HCT116 (cell line): ENCODE data around the gene DPP6. TPM values are rescaled to one million over a fixed set of nuclear protein-coding genes. Genes with fewer than 3 reads are reported as not detected.

Experiments used
- ATAC-seq: fragments of 200-7000 bp; cut with Tn5 transposase; 2 replicates; pipeline ENCODE4 v1.9.1; 2020; ENCODE audit warnings: mild to moderate bottlenecking, moderate library complexity
- BruUV-seq: library from RNA; stranded (reverse); fragments of 400-500 nt; replicated peaks from 2 replicates; lab custom pipeline; 2021; lab: Mats Ljungman, UMichigan
- CTCF ChIA-PET: fragments of 300-600 bp; sonication (Branson Sonifier 250); formaldehyde crosslinking; loops from one replicate; lab custom pipeline; 2021; ENCODE audit warnings: antibody characterized with exemption; lab: Charles Lee
- POLR2A ChIA-PET: fragments of 300-600, 350-600 bp; sonication (Branson Sonifier 250); formaldehyde crosslinking; loops from one replicate; lab custom pipeline; 2021; ENCODE audit warnings: antibody characterized with exemption; lab: Charles Lee
- RAD21 ChIA-PET, 2 experiments: fragments of 300-600 bp; sonication (Branson Sonifier 250); formaldehyde crosslinking; loops; one replicate each; lab custom pipeline; 2023; ENCODE audit warnings: low total read pairs in 2 of 2; ENCODE audit not compliant: uncharacterized antibody in 2 of 2, unreplicated experiment in 2 of 2, low non-redundant PET in 1 of 2; lab: Charles Lee
- DNase-seq: peaks from one replicate; pipeline ENCODE4 v3.0.0-alpha.2; 2010; ENCODE audit warnings: low read depth, low spot score
- H2AFZ ChIP-seq: fragments of 200-600 bp; shearing (Covaris generic), sonication (generic); 2 replicates; pipeline ENCODE4 v1.6.1; 2017; ENCODE audit warnings: low read depth, mixed run types, mixed read lengths, antibody characterized with exemption, low read length; ENCODE audit not compliant: poor library complexity, severe bottlenecking
- H3K27ac ChIP-seq: 2 replicates; pipeline ENCODE4 v1.5.1; 2012; ENCODE audit warnings: low read depth, low read length
- H3K27me3 ChIP-seq: fragments of 200-600 bp; sonication (generic); 2 replicates; pipeline ENCODE4 v1.6.1; 2016; ENCODE audit warnings: mixed run types, low read length, mixed read lengths; ENCODE audit not compliant: insufficient read depth
- H3K36me3 ChIP-seq, 2 experiments: fragments of 200-500 bp in 1 of 2; fragments of 200-600 bp in 1 of 2; sonication (Bioruptor generic) in 1 of 2; sonication (generic) in 1 of 2; 2 replicates each; pipeline versions ENCODE4 v1.5.1 to v1.6.1; 2014 to 2016; ENCODE audit warnings: low read length in 2 of 2, inconsistent platforms in 1 of 2, mixed read lengths in 1 of 2, mixed run types in 1 of 2; ENCODE audit not compliant: insufficient read depth in 2 of 2, control insufficient read depth in 1 of 2
- H3K4me1 ChIP-seq, 2 experiments: fragments of 200-600 bp in 1 of 2; sonication (generic) in 1 of 2; 2 replicates each; pipeline versions ENCODE4 v1.5.1 to v1.6.1; 2012 to 2017; ENCODE audit warnings: low read length in 2 of 2, inconsistent platforms in 1 of 2, mild to moderate bottlenecking in 1 of 2, mixed read lengths in 1 of 2, mixed run types in 1 of 2, moderate library complexity in 1 of 2; ENCODE audit not compliant: insufficient read depth in 2 of 2, control insufficient read depth in 1 of 2
- H3K4me2 ChIP-seq: fragments of 200-600 bp; sonication (generic); 2 replicates; pipeline ENCODE4 v1.6.1; 2017; ENCODE audit warnings: mixed run types, low read length, mixed read lengths
- H3K4me3 ChIP-seq, 2 experiments: fragments of 200-600 bp in 1 of 2; sonication (generic) in 1 of 2; replicated peaks in 1 of 2; 2 replicates each; pipeline ENCODE4 v1.5.1; 2011 to 2016; ENCODE audit warnings: low read length in 2 of 2, control low read depth in 1 of 2, low read depth in 1 of 2, mild to moderate bottlenecking in 1 of 2, mixed read lengths in 1 of 2, mixed run types in 1 of 2
- H3K79me2 ChIP-seq: fragments of 200-600 bp; sonication (generic); 2 replicates; pipeline ENCODE4 v1.6.1; 2017; ENCODE audit warnings: mild to moderate bottlenecking, mixed run types, low read length, moderate library complexity, mixed read lengths; ENCODE audit not compliant: insufficient read depth
- H3K9ac ChIP-seq: fragments of 200-600 bp; sonication (generic); 2 replicates; pipeline ENCODE4 v1.6.1; 2016; ENCODE audit warnings: low read length, mixed read lengths
- H3K9me2 ChIP-seq: fragments of 200-600 bp; sonication (generic), shearing (Covaris generic); 2 replicates; pipeline ENCODE4 v1.6.1; 2017; ENCODE audit warnings: mixed run types, mild to moderate bottlenecking, moderate library complexity; ENCODE audit not compliant: insufficient read depth
- H3K9me3 ChIP-seq, 2 experiments: fragments of 200-500 bp in 1 of 2; fragments of 200-600 bp in 1 of 2; sonication (Bioruptor generic) in 1 of 2; sonication (generic) in 1 of 2; 2 replicates each; pipeline ENCODE4 v1.6.1; 2014 to 2017; ENCODE audit warnings: low read length in 2 of 2, mixed read lengths in 2 of 2, inconsistent platforms in 1 of 2, low read depth in 1 of 2, mild to moderate bottlenecking in 1 of 2, mixed run types in 1 of 2, moderate library complexity in 1 of 2; ENCODE audit not compliant: control insufficient read depth in 1 of 2, insufficient read depth in 1 of 2
- H4K20me1 ChIP-seq: fragments of 200-600 bp; sonication (generic), shearing (Covaris generic); 2 replicates; pipeline ENCODE4 v1.6.1; 2017; ENCODE audit warnings: mixed run types, mild to moderate bottlenecking, moderate library complexity; ENCODE audit not compliant: insufficient read depth
- CBX3 ChIP-seq: IDR thresholded peaks from 2 replicates; pipeline ENCODE4 v1.6.1; 2012; ENCODE audit warnings: low read depth
- CEBPB ChIP-seq: IDR thresholded peaks from 2 replicates; pipeline ENCODE4 v1.6.1; 2012; ENCODE audit warnings: low read depth
- EZH2phosphoT487 ChIP-seq: fragments of 200-600 bp; IDR thresholded peaks from 2 replicates; pipeline ENCODE4 v1.6.1; 2018; ENCODE audit warnings: antibody characterized with exemption, borderline replicate concordance
- SRF ChIP-seq: IDR thresholded peaks from 2 replicates; pipeline ENCODE4 v1.6.1; 2012; ENCODE audit warnings: low read depth
- TCF7L2 ChIP-seq: IDR thresholded peaks from 2 replicates; pipeline ENCODE4 v1.7.0; 2011; ENCODE audit warnings: borderline replicate concordance, inconsistent platforms; ENCODE audit not compliant: insufficient read depth, insufficient read length; ENCODE audit errors: extremely low read depth
- ZNF274 ChIP-seq: fragments of 200-500 bp; sonication (Bioruptor generic); IDR thresholded peaks from 2 replicates; pipeline ENCODE4 v1.6.1; 2014; ENCODE audit warnings: mild to moderate bottlenecking, low read depth, low read length, inconsistent platforms
- intact Hi-C: fragments of 100-400 bp; cut with micrococcal nuclease; formaldehyde crosslinking; loops from 2 replicates; pipeline ENCODE4 v1.10.0; 2022
- total RNA-seq: library from RNA; stranded (reverse); gene quantifications from one replicate; pipeline ENCODE4 v1.2.1, GENCODE V29; 2021; ENCODE audit not compliant: unreplicated experiment
- TF ChIP-seq, protein P1 (sequence below): IDR thresholded peaks from 2 replicates; pipeline ENCODE4 v1.6.1; 2011; ENCODE audit warnings: mild to moderate bottlenecking, low read length, moderate library complexity; ENCODE audit not compliant: insufficient replicate concordance; ENCODE audit errors: extremely low read depth
- TF ChIP-seq, protein P2 (sequence below): IDR thresholded peaks from 2 replicates; pipeline ENCODE4 v1.6.1; 2012; ENCODE audit warnings: low read depth
- TF ChIP-seq, protein P3 (sequence below), 3 experiments: fragments of 200-600 bp in 1 of 3; sonication (generic) in 1 of 3; IDR thresholded peaks in 2 of 3; conservative IDR thresholded peaks in 1 of 3; 2 replicates each; pipeline ENCODE4 v1.5.1; 2012 to 2017; ENCODE audit warnings: low read depth in 2 of 3, low read length in 2 of 3, antibody characterized with exemption in 1 of 3, borderline replicate concordance in 1 of 3, control low read depth in 1 of 3, mild to moderate bottlenecking in 1 of 3, mixed read lengths in 1 of 3, mixed run types in 1 of 3, moderate library complexity in 1 of 3; ENCODE audit not compliant: insufficient read depth in 1 of 3

Gene DPP6
- total RNA-seq, 1 experiment from 2014 or later = not detected

DNA sequence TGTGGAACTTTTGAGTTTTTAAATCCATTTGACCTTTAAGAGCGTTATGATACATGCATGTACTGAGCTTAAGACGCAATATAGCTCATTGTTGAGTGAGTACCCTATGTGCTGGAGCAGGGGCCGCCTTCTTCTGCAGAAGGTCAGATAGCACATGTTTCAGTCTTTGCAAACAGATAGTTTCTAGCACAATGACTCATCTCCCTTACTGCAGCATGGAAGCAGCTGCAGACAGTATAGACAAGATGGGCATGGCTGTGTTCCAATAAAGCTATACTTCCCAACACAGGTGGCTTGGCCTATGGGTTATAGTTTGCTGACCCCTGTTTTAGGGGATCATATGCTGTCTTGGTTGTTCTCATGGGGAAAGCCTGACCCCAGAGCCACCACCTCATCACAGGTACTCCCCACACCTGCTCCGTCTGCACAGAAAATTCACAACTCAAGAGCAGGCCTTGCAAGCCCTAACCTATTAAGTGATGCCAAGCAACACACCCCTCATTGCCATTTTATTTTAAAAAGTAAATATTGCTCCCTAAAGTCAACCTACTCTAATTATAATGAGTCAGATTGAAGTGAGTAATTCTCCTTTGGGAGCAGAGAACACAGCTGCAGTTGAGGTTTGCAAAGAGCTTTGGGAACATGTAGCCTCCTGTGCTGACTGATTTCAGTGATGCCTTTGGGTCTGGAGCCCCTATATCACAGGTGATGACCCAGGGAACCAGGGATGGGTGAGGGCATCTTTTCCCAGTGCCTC is 620.6 kb downstream of the DPP6 start:
- CTCF ChIA-PET = no interaction called here
- POLR2A ChIA-PET = no interaction called here
- no peaks in the 10 kb centered on the region for H3K27me3 ChIP-seq

More for the DNA sequence above, 620.6 kb downstream of the DPP6 start:
- no TSS peak for BruUV-seq
- Histone ChIP-seq H3K4me2 (no peak overlapping the region), H3K4me1 (no peaks in the 10 kb centered on the region), H4K20me1 (no peaks in the 10 kb centered on the region), H3K9me2 (no peaks in the 10 kb centered on the region), H3K79me2 (no peaks in the 10 kb centered on the region), H3K9me3 (no peaks in the 10 kb centered on the region), H2AFZ (no peak overlapping the region), H3K4me3 (no peak overlapping the region), H3K27ac (no peak overlapping the region), H3K9ac (no peak overlapping the region), H3K36me3 (no peaks in the 10 kb centered on the region)
- DNase-seq = no peak
- intact Hi-C loops = no loop called here
- ATAC-seq = no peak
- TF ChIP-seq, protein P1, sequence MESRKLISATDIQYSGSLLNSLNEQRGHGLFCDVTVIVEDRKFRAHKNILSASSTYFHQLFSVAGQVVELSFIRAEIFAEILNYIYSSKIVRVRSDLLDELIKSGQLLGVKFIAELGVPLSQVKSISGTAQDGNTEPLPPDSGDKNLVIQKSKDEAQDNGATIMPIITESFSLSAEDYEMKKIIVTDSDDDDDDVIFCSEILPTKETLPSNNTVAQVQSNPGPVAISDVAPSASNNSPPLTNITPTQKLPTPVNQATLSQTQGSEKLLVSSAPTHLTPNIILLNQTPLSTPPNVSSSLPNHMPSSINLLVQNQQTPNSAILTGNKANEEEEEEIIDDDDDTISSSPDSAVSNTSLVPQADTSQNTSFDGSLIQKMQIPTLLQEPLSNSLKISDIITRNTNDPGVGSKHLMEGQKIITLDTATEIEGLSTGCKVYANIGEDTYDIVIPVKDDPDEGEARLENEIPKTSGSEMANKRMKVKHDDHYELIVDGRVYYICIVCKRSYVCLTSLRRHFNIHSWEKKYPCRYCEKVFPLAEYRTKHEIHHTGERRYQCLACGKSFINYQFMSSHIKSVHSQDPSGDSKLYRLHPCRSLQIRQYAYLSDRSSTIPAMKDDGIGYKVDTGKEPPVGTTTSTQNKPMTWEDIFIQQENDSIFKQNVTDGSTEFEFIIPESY = no peak
- TF ChIP-seq SRF (no peak), ZNF274 (no peak), EZH2phosphoT487 (no peak), CEBPB (no peak), TCF7L2 (no peak), CBX3 (no peak)
- TF ChIP-seq, protein P2, sequence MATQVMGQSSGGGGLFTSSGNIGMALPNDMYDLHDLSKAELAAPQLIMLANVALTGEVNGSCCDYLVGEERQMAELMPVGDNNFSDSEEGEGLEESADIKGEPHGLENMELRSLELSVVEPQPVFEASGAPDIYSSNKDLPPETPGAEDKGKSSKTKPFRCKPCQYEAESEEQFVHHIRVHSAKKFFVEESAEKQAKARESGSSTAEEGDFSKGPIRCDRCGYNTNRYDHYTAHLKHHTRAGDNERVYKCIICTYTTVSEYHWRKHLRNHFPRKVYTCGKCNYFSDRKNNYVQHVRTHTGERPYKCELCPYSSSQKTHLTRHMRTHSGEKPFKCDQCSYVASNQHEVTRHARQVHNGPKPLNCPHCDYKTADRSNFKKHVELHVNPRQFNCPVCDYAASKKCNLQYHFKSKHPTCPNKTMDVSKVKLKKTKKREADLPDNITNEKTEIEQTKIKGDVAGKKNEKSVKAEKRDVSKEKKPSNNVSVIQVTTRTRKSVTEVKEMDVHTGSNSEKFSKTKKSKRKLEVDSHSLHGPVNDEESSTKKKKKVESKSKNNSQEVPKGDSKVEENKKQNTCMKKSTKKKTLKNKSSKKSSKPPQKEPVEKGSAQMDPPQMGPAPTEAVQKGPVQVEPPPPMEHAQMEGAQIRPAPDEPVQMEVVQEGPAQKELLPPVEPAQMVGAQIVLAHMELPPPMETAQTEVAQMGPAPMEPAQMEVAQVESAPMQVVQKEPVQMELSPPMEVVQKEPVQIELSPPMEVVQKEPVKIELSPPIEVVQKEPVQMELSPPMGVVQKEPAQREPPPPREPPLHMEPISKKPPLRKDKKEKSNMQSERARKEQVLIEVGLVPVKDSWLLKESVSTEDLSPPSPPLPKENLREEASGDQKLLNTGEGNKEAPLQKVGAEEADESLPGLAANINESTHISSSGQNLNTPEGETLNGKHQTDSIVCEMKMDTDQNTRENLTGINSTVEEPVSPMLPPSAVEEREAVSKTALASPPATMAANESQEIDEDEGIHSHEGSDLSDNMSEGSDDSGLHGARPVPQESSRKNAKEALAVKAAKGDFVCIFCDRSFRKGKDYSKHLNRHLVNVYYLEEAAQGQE = no peak
- TF ChIP-seq, protein P3, sequence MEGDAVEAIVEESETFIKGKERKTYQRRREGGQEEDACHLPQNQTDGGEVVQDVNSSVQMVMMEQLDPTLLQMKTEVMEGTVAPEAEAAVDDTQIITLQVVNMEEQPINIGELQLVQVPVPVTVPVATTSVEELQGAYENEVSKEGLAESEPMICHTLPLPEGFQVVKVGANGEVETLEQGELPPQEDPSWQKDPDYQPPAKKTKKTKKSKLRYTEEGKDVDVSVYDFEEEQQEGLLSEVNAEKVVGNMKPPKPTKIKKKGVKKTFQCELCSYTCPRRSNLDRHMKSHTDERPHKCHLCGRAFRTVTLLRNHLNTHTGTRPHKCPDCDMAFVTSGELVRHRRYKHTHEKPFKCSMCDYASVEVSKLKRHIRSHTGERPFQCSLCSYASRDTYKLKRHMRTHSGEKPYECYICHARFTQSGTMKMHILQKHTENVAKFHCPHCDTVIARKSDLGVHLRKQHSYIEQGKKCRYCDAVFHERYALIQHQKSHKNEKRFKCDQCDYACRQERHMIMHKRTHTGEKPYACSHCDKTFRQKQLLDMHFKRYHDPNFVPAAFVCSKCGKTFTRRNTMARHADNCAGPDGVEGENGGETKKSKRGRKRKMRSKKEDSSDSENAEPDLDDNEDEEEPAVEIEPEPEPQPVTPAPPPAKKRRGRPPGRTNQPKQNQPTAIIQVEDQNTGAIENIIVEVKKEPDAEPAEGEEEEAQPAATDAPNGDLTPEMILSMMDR (IDR thresholded peaks at IDR 0.05 in 2 of 3, conservative IDR thresholded peaks at IDR 0.05 in 1 of 3; ENCODE audit: borderline replicate concordance in 1 of 3, insufficient read depth in 1 of 3, low read depth in 2 of 3, low read length in 2 of 3) = no peak
- RAD21 ChIA-PET = no interaction called here
